Measurements from ENCODE around the gene EFCAB12. TPM values are rescaled to one million over a fixed set of nuclear protein-coding genes. Genes with fewer than 3 reads are reported as not detected.
"Not testable (repeated sequence)": the region's sequence is repeated elsewhere in the genome, so short reads cannot be mapped to it uniquely, and the experiment has no call there.

EFCAB12 gene
- total RNA-seq, 1 experiment from 2014 or later = not detected

- Histone ChIP-seq H3K4me3 (no peak overlapping the region), H3K27me3 (no peaks in the 10 kb centered on the region), H3K36me3 (no peaks in the 10 kb centered on the region), H3K4me1 (no peaks in the 10 kb centered on the region), H3K9me3 (replicated peaks) (no peaks in the 10 kb centered on the region), H3K27ac (no peak overlapping the region)
- no peak for DNase-seq
These were observed 10.1 kb downstream of the EFCAB12 start for GRCh38 chr3:129418041-129418973.

GRCh38 chr3:129417326-129417725 is 11.1 kb downstream of the EFCAB12 start:
- H3K27ac ChIP-seq = no peak overlapping the region

GRCh38 chr3:129416415-129416814 is 12.0 kb downstream of the EFCAB12 start:
- no peak overlapping the region for H3K27ac ChIP-seq
- H3K4me3 ChIP-seq = no peak overlapping the region
- no peaks in the 10 kb centered on the region for H3K4me1 ChIP-seq
- H3K9me3 ChIP-seq (replicated peaks) = no peaks in the 10 kb centered on the region
- no peaks in the 10 kb centered on the region for H3K36me3 ChIP-seq
- peaks cover 6% of the 10 kb centered on the region for H3K27me3 ChIP-seq
- no peak for DNase-seq

More at GRCh38 chr3:129417326-129417725, 11.1 kb downstream of the EFCAB12 start:
- Histone ChIP-seq H3K27me3 (peaks cover 6% of the 10 kb centered on the region), H3K36me3 (no peaks in the 10 kb centered on the region), H3K4me3 (no peak overlapping the region), H3K4me1 (no peaks in the 10 kb centered on the region), H3K9me3 (replicated peaks) (no peaks in the 10 kb centered on the region)
- DNase-seq = no peak

GRCh38 chr3:129415830-129416229 is 12.6 kb downstream of the EFCAB12 start:
- Histone ChIP-seq H3K4me3 (no peak overlapping the region), H3K36me3 (no peaks in the 10 kb centered on the region), H3K9me3 (replicated peaks) (no peaks in the 10 kb centered on the region), H3K4me1 (no peaks in the 10 kb centered on the region), H3K27ac (no peak overlapping the region), H3K27me3 (peaks cover 6% of the 10 kb centered on the region)
- no peak for DNase-seq

- H3K4me1 ChIP-seq = no peaks in the 10 kb centered on the region
These were observed 13.1 kb downstream of the EFCAB12 start for GRCh38 chr3:129415378-129415777.

GRCh38 chr3:129413687-129414506 is 14.5 kb downstream of the EFCAB12 start:
- Histone ChIP-seq H3K4me3 (no peak overlapping the region), H3K27me3 (peaks cover 6% of the 10 kb centered on the region), H3K9me3 (replicated peaks) (no peaks in the 10 kb centered on the region), H3K4me1 (no peaks in the 10 kb centered on the region), H3K27ac (no peak overlapping the region), H3K36me3 (no peaks in the 10 kb centered on the region)
- DNase-seq = no peak

More at GRCh38 chr3:129415378-129415777, 13.1 kb downstream of the EFCAB12 start:
- Histone ChIP-seq H3K27ac (no peak overlapping the region), H3K4me3 (no peak overlapping the region), H3K36me3 (no peaks in the 10 kb centered on the region), H3K9me3 (replicated peaks) (no peaks in the 10 kb centered on the region), H3K27me3 (peaks cover 6% of the 10 kb centered on the region)
- DNase-seq = no peak

GRCh38 chr3:129413238-129413637 is 15.2 kb downstream of the EFCAB12 start:
- DNase-seq; H3K9me3 ChIP-seq (replicated peaks); H3K27ac ChIP-seq; H3K27me3 ChIP-seq; H3K4me3 ChIP-seq; H3K4me1 ChIP-seq; H3K36me3 ChIP-seq: not testable (repeated sequence)

GRCh38 chr3:129412542-129413198 is 15.8 kb downstream of the EFCAB12 start:
- no peak overlapping the region for H3K27ac ChIP-seq

GRCh38 chr3:129410971-129411370 is 17.5 kb downstream of the EFCAB12 start:
- no peak overlapping the region for H3K4me3 ChIP-seq
- no peak overlapping the region for H3K27ac ChIP-seq
- no peaks in the 10 kb centered on the region for H3K36me3 ChIP-seq
- peaks cover 6% of the 10 kb centered on the region for H3K27me3 ChIP-seq
- no peak for DNase-seq
- no peaks in the 10 kb centered on the region for H3K9me3 ChIP-seq (replicated peaks)
- no peaks in the 10 kb centered on the region for H3K4me1 ChIP-seq

More at GRCh38 chr3:129412542-129413198, 15.8 kb downstream of the EFCAB12 start:
- Histone ChIP-seq H3K4me3 (no peak overlapping the region), H3K36me3 (no peaks in the 10 kb centered on the region), H3K9me3 (replicated peaks) (no peaks in the 10 kb centered on the region), H3K27me3 (peaks cover 6% of the 10 kb centered on the region), H3K4me1 (no peaks in the 10 kb centered on the region)
- no peak for DNase-seq

- Histone ChIP-seq H3K4me1 (no peaks in the 10 kb centered on the region), H3K36me3 (no peaks in the 10 kb centered on the region), H3K4me3 (no peak overlapping the region), H3K27me3 (peaks cover 16% of the 10 kb centered on the region), H3K27ac (no peak overlapping the region), H3K9me3 (replicated peaks) (no peaks in the 10 kb centered on the region)
- no peak for DNase-seq
These were observed 18.9 kb downstream of the EFCAB12 start for GRCh38 chr3:129409541-129409940.

- no peaks in the 10 kb centered on the region for H3K9me3 ChIP-seq (replicated peaks)
- H3K27me3 ChIP-seq = peaks cover 11% of the 10 kb centered on the region
- no peak for DNase-seq
- H3K4me3 ChIP-seq = no peak overlapping the region
- H3K36me3 ChIP-seq = no peaks in the 10 kb centered on the region
- no peaks in the 10 kb centered on the region for H3K4me1 ChIP-seq
- H3K27ac ChIP-seq = no peak overlapping the region
These were observed 23.8 kb downstream of the EFCAB12 start for GRCh38 chr3:129404610-129405009.

GRCh38 chr3:129404130-129404529 is 24.3 kb downstream of the EFCAB12 start:
- Histone ChIP-seq H3K4me1 (no peaks in the 10 kb centered on the region), H3K4me3 (no peak overlapping the region), H3K27me3 (peaks cover 11% of the 10 kb centered on the region), H3K27ac (no peak overlapping the region), H3K9me3 (replicated peaks) (no peaks in the 10 kb centered on the region), H3K36me3 (no peaks in the 10 kb centered on the region)
- DNase-seq = no peak

- peaks cover 11% of the 10 kb centered on the region for H3K27me3 ChIP-seq
- H3K36me3 ChIP-seq = no peaks in the 10 kb centered on the region
- H3K9me3 ChIP-seq (replicated peaks) = no peaks in the 10 kb centered on the region
- H3K4me1 ChIP-seq = no peaks in the 10 kb centered on the region
- DNase-seq = no peak
- H3K4me3 ChIP-seq = no peak overlapping the region
- no peak overlapping the region for H3K27ac ChIP-seq
These were observed 25.0 kb downstream of the EFCAB12 start for GRCh38 chr3:129403450-129403849.

GRCh38 chr3:129402616-129403015 is 25.8 kb downstream of the EFCAB12 start:
- H3K36me3 ChIP-seq = no peaks in the 10 kb centered on the region; the same call in 1 of the 2 replicates
- no peaks in the 10 kb centered on the region for H3K9me3 ChIP-seq (replicated peaks)
- no peak overlapping the region for H3K4me3 ChIP-seq
- no peak overlapping the region for H3K27ac ChIP-seq
- peaks cover 3% of the 10 kb centered on the region for H3K4me1 ChIP-seq
- DNase-seq = no peak
- peaks cover 11% of the 10 kb centered on the region for H3K27me3 ChIP-seq
